Smooth muscle cell (in vitro differentiated cells): Measurements from ENCODE around the gene NRDC. TPM values are rescaled to one million over a fixed set of nuclear protein-coding genes. Genes with fewer than 3 reads are reported as not detected.

ENCODE experiments used
- DNase-seq: peaks from one replicate; lab custom pipeline; 2025; ENCODE audit not compliant: unreplicated experiment; lab: John Stamatoyannopoulos, UW
- H2AFZ ChIP-seq: fragments of 200-600 bp; sonication (generic); 2 replicates; pipeline ENCODE4 v1.6.0; 2016; ENCODE audit warnings: antibody characterized with exemption, low read depth, mild to moderate bottlenecking
- H3F3A ChIP-seq: fragments of 200-600 bp; sonication (generic); 2 replicates; pipeline ENCODE4 v1.6.0; 2017; ENCODE audit warnings: antibody characterized with exemption, low read depth
- H3K27ac ChIP-seq: fragments of 200-600 bp; sonication (generic); 2 replicates; pipeline ENCODE4 v1.5.1; 2016; ENCODE audit warnings: low read depth, mild to moderate bottlenecking
- H3K27me3 ChIP-seq: fragments of 200-600 bp; sonication (generic); 2 replicates; pipeline ENCODE4 v1.6.1; 2016; ENCODE audit warnings: low read depth, mild to moderate bottlenecking
- H3K36me3 ChIP-seq: fragments of 200-600 bp; sonication (generic); 2 replicates; pipeline ENCODE4 v1.5.1; 2016; ENCODE audit warnings: low read depth
- H3K4me1 ChIP-seq: fragments of 200-600 bp; sonication (generic); 2 replicates; pipeline ENCODE4 v1.5.1; 2016; ENCODE audit warnings: low read depth
- H3K4me2 ChIP-seq: fragments of 200-600 bp; sonication (generic); 2 replicates; pipeline ENCODE4 v1.6.0; 2016; ENCODE audit warnings: mild to moderate bottlenecking
- H3K4me3 ChIP-seq: fragments of 200-600 bp; sonication (generic); 2 replicates; pipeline ENCODE4 v1.5.1; 2016; ENCODE audit warnings: mild to moderate bottlenecking
- H3K79me2 ChIP-seq: fragments of 200-600 bp; sonication (generic); 2 replicates; pipeline ENCODE4 v1.6.0; 2016; ENCODE audit warnings: low read depth, mild to moderate bottlenecking
- H3K9ac ChIP-seq: fragments of 200-600 bp; sonication (generic); 2 replicates; pipeline ENCODE4 v1.6.0; 2016; ENCODE audit warnings: low read depth
- H3K9me3 ChIP-seq: fragments of 200-600 bp; sonication (generic); replicated peaks from 2 replicates; pipeline ENCODE4 v1.5.1; 2016; ENCODE audit warnings: low read depth
- H4K20me1 ChIP-seq: fragments of 200-600 bp; sonication (generic); 2 replicates; pipeline ENCODE4 v1.6.0; 2016; ENCODE audit warnings: low read depth
- WGBS: methylation state at CpG from one replicate; pipeline ENCODE4 v1.1.7; 2016; ENCODE audit warnings: low lambda C conversion rate; 5-methylcytosine and 5-hydroxymethylcytosine counted together
- polyA plus RNA-seq: library from polyadenylated mRNA; unstranded; fragments of >200 nt; fragmentation: Nextera tagmentation; extraction: Ambion mirVana; gene quantifications from 2 replicates; pipeline ENCODE4 v1.2.1, GENCODE V29; 2016
- total RNA-seq: library from RNA; depleted of rRNA; stranded (reverse); fragments of >200 nt; gene quantifications from 2 replicates; pipeline ENCODE4 v1.2.3, GENCODE V29; 2014
- TF ChIP-seq, protein P1 (sequence below): fragments of 200-600 bp; sonication (generic); IDR thresholded peaks from 2 replicates; pipeline ENCODE4 v1.5.1; 2017; ENCODE audit warnings: borderline replicate concordance, mild to moderate bottlenecking, antibody characterized with exemption; ENCODE audit not compliant: insufficient read depth, poor library complexity, severe bottlenecking

NRDC gene
- total and polyA plus RNA-seq, 2 experiments from 2014 or later = 81.5 to 96.1 TPM

DNA sequence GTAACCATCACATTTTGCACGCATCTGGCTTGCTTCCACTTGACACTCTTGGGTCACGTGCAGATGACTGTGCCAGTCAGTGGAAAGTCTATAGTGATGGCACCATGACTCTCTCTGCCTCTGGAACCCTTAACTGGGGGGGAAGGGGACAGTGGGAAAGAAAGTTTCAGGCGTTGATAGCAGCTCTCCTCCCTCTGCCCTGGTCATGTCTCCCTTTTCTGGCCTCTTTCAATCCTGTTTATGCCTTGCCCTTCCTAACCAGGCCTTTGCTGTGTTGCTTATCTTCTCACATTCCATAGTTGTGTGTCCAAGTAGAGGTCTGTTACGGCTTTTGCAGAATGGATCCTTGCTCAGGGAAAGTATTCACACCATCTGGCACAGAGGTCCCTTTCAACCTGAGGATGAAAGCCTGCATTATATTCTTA lies 93.5 kb downstream of the NRDC start:
- H3K9ac ChIP-seq = no peak overlapping the region
- no peaks in the 10 kb centered on the region for H3K27me3 ChIP-seq
- no peak overlapping the region for H3K4me2 ChIP-seq
- TF ChIP-seq, protein P1, sequence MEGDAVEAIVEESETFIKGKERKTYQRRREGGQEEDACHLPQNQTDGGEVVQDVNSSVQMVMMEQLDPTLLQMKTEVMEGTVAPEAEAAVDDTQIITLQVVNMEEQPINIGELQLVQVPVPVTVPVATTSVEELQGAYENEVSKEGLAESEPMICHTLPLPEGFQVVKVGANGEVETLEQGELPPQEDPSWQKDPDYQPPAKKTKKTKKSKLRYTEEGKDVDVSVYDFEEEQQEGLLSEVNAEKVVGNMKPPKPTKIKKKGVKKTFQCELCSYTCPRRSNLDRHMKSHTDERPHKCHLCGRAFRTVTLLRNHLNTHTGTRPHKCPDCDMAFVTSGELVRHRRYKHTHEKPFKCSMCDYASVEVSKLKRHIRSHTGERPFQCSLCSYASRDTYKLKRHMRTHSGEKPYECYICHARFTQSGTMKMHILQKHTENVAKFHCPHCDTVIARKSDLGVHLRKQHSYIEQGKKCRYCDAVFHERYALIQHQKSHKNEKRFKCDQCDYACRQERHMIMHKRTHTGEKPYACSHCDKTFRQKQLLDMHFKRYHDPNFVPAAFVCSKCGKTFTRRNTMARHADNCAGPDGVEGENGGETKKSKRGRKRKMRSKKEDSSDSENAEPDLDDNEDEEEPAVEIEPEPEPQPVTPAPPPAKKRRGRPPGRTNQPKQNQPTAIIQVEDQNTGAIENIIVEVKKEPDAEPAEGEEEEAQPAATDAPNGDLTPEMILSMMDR = no peak
- H4K20me1 ChIP-seq = peaks cover 10% of the 10 kb centered on the region
- H3K79me2 ChIP-seq = no peaks in the 10 kb centered on the region
- H3K4me1 ChIP-seq = no peaks in the 10 kb centered on the region
- no peak for DNase-seq
- H3K4me3 ChIP-seq = no peak overlapping the region
- no peaks in the 10 kb centered on the region for H3K9me3 ChIP-seq
- no peak overlapping the region for H2AFZ ChIP-seq
- H3F3A ChIP-seq = peaks cover 6% of the 10 kb centered on the region
- peaks cover 20% of the 10 kb centered on the region for H3K36me3 ChIP-seq
- peak overlapping the region; percentile 27 for H3K27ac ChIP-seq
- 31% methylated on average over 4 of the region's 4 CpGs for WGBS

DNA sequence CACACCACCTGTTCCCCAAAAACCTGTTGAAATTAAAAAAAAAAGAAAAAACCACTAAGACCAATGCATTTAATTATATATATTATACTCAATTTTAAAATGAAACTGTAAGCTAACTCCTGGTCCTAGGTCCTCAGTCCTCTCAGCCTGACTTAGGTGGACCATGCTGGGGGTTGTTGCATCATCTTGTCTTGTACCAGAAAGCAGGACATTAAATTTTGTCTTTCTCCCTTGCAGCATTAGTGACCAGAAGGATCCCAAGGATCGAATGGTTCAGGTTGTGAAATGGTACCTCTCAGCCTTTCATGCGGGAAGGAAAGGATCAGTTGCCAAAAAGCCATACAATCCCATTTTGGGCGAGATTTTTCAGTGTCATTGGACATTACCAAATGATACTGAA lies 97.6 kb downstream of the NRDC start:
- H4K20me1 ChIP-seq = peaks cover 10% of the 10 kb centered on the region
- no peaks in the 10 kb centered on the region for H3F3A ChIP-seq
- no peak overlapping the region for H2AFZ ChIP-seq
- H3K27me3 ChIP-seq = no peaks in the 10 kb centered on the region
- H3K9me3 ChIP-seq = no peaks in the 10 kb centered on the region
- no peaks in the 10 kb centered on the region for H3K79me2 ChIP-seq
- 98% methylated on average over 3 of the region's 3 CpGs for WGBS
- no peak for DNase-seq
- H3K4me2 ChIP-seq = no peak overlapping the region
- H3K27ac ChIP-seq = no peak overlapping the region
- H3K4me3 ChIP-seq = no peak overlapping the region
- H3K4me1 ChIP-seq = no peaks in the 10 kb centered on the region
- no peak overlapping the region for H3K9ac ChIP-seq
- peaks cover 23% of the 10 kb centered on the region for H3K36me3 ChIP-seq
- TF ChIP-seq, protein P1 = no peak

DNA sequence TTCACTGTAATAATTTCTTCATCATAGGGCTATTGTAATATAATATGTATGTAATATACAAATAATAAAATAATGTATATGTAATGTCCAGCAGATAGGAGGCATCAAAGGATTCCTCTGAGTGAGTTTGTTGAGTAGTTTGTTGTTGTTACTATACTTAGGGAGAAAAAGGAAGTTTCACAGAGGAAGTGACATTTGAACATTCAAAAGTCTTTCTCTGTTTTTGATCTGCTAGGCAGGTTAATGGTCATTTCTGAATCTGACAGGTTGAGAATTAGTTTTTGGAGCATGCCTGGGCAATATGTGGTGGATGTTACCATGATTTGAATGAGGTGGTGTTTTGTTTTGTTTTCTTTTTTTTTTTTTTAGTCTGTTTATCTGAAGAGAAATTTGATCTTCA lies 102.1 kb downstream of the NRDC start:
- H3K9me3 ChIP-seq = no peaks in the 10 kb centered on the region
- H3K9ac ChIP-seq = no peak overlapping the region
- peaks cover 10% of the 10 kb centered on the region for H4K20me1 ChIP-seq
- H3K36me3 ChIP-seq = peaks cover 26% of the 10 kb centered on the region
- DNase-seq = no peak
- TF ChIP-seq, protein P1 = no peak
- H3K4me1 ChIP-seq = no peaks in the 10 kb centered on the region
- H3K4me2 ChIP-seq = no peak overlapping the region
- peak overlapping the region; percentile 15 for H3K27ac ChIP-seq
- H3K27me3 ChIP-seq = no peaks in the 10 kb centered on the region
- H2AFZ ChIP-seq = no peak overlapping the region
- H3F3A ChIP-seq = peaks cover 5% of the 10 kb centered on the region
- H3K4me3 ChIP-seq = no peak overlapping the region
- H3K79me2 ChIP-seq = peaks cover 10% of the 10 kb centered on the region

DNA sequence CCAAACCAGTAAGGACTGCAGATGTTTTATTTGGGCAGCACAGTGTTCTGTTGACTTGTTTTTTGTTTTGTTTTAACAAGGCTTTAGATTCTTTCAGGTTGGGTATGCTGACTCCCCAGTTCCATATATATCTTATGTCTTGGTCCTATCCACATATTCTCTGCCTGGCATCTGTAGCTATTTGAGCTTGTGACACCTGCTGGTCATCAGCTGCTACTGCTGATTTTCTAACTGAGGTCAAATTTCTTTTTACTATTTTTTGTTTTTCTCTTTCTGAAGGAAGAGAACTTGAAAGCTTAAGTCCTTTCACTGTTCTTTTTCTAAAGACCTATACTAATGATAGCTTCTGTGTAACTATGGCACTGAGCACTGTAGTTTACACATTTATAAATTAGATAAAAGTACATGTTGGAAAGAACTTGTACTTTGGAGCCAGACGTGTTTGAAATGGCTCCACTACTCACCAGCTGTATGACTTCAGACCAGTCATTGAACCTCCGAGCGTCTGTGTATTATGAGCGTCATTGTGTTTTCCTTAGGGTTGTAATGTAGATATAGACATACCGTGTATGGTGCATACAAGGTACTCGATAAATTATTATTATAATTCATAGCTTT lies 109.4 kb downstream of the NRDC start:
- Histone ChIP-seq H4K20me1 (peaks cover 20% of the 10 kb centered on the region), H3K4me1 (no peaks in the 10 kb centered on the region), H3F3A (peaks cover 5% of the 10 kb centered on the region), H3K4me3 (no peak overlapping the region), H3K9ac (no peak overlapping the region), H3K36me3 (peaks cover 15% of the 10 kb centered on the region), H3K27ac (no peak overlapping the region), H3K27me3 (no peaks in the 10 kb centered on the region), H3K4me2 (no peak overlapping the region), H3K79me2 (peaks cover 5% of the 10 kb centered on the region), H2AFZ (no peak overlapping the region), H3K9me3 (no peaks in the 10 kb centered on the region)
- 94% methylated on average over 6 of the region's 6 CpGs for WGBS
- DNase-seq = no peak
- TF ChIP-seq, protein P1 = peak; percentile 91
